GM12872 (cell line): ENCODE results near the gene C2orf68.

Experiments
- CTCF ChIP-seq: IDR thresholded peaks from 3 replicates; pipeline ENCODE4 v1.5.1; 2011; ENCODE audit warnings: low read depth, mild to moderate bottlenecking, low read length, moderate library complexity; ENCODE audit not compliant: insufficient read depth

C2orf68 gene

GRCh38 chr2:85611705-85612587, at the start of gene C2orf68:
C2orf68 (minus strand) TSS chr2:85612066; CDS start chr2:85611984, 82 bp downstream.
- no peak for TF ChIP-seq CTCF

DNA sequence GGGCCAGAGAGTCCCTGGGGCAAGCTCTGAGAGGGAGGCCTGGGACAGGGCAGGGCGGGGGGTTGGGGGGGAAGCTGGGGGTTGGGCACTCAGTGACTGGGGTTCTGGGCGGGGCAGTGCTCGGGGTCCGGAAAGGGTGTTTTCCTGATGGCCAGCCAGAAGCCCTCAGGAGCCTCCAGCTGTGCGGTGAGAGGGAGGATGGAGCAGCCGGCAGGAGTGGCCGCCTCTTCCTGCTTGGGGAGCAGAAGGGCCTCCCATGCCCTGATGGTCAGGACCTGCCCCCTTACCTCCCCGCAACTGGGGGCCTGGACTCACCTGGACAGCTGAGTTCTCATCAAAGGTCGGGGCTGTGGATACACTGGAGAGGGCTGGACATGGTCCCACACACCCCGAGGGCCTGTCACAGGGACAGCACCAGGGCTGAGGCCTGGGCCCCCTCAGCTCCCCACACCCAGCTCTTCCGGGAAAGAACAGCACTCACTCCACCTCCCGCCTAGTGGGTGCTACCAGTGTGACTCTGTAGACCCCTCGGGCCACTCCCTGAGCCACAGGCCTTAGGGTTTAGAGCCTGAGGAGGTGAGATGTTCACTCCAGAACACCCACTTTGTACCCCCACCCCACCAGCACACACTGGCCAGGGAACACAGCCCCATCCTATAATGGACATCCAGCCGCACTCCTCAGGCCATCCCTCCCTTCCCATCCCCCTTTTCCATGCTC, 49.4 kb upstream of the C2orf68 start:
- no peak for TF ChIP-seq CTCF

- TF ChIP-seq CTCF = no peak
These were observed 48.9 kb upstream of the C2orf68 start for GRCh38 chr2:85660725-85661124.

GRCh38 chr2:85659324-85659981, 47.6 kb upstream of the C2orf68 start:
- TF ChIP-seq CTCF = no peak

DNA sequence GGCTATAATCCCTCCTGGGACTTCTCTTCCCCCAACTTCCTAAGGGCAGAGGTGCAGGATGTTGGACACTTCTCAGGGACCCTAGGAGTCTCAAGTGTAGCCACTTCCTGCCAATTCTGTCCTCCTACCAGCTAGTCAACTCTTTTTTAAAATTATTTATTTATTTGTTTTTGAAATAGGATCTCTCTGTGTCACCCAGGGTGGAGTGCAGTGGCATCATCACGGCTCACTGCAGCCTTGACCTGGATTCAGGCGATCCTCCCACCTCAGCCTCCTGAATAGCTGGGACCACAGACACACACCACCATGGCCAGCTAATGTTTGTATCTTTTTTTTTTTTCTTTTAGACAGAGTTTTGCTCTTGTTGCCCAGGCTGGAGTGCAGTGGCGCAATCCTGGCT, 44.6 kb upstream of the C2orf68 start:
- TF ChIP-seq CTCF = no peak

GRCh38 chr2:85655961-85656417, 44.1 kb upstream of the C2orf68 start:
- TF ChIP-seq CTCF = no peak

DNA sequence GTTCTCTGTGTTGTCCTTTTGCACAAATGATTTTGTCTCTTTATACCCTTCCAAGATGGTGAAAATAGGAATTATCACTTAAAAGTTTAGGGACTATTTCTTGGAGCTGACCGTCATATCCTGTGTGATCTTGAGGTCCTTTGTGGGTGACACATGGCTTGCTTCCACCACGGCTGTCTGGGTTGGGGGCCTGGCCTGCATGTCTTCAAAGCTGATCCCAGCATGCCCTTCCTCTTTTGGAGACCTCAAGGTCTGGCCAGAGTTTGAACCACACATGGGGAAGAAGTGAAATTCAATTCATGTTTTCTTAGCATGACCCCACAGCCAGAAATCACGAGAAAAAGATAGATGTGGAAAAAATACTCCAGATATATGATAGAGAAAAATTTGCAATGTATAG, 42.1 kb upstream of the C2orf68 start:
- TF ChIP-seq CTCF = no peak
